GM18870 (cell line): Measurements from ENCODE around the gene HOXC6.

Experiments used
- ATAC-seq: cut with Tn5 transposase; IDR thresholded peaks from one replicate; pipeline ENCODE4 v1.9.1; 2021; ENCODE audit warnings: moderate library complexity; ENCODE audit not compliant: unreplicated experiment

Gene HOXC6

DNA sequence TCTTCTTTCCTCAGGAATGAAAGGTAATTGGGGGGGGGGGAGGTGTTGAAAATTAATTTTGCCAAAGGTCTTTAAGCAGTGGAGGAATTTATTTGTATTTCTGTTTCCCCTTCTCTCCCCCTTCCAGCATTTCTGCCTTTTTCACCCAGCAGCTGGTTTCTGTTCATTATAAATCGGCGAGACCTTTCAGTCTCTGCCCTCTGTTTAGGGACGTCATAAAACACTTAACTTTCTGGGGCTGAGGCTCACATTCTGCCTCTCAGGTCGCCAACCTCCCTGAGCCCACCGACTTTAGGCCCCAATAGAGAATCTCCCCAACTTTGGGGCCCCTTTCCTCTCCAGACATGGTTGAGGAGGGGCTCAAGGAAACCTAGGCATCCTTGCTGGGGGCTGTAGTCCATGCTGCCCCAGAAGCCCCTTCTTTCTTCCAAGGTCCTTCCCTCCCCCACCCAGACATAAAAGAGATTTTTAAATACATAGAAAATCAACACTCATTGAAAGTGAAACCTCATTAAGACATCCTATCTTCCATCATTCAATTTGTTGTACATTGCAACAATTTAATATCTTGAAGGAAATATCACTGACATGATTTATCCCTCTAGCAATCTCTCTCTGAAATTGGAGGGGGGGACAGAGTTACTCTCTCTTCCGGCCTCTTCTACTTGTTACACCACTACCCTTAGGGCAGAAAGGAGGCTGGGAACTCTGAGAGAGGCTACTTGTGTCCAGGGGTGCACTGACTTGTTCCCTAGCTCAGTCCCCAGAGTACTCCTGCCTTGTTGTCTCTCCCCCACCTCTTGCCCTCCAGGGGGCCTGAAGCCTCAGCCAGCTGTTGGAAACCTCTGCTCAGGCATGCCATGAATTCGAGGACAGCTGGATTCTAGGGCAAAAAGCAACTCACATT is 2.5 kb upstream of the HOXC6 start:
- no peak for ATAC-seq

DNA sequence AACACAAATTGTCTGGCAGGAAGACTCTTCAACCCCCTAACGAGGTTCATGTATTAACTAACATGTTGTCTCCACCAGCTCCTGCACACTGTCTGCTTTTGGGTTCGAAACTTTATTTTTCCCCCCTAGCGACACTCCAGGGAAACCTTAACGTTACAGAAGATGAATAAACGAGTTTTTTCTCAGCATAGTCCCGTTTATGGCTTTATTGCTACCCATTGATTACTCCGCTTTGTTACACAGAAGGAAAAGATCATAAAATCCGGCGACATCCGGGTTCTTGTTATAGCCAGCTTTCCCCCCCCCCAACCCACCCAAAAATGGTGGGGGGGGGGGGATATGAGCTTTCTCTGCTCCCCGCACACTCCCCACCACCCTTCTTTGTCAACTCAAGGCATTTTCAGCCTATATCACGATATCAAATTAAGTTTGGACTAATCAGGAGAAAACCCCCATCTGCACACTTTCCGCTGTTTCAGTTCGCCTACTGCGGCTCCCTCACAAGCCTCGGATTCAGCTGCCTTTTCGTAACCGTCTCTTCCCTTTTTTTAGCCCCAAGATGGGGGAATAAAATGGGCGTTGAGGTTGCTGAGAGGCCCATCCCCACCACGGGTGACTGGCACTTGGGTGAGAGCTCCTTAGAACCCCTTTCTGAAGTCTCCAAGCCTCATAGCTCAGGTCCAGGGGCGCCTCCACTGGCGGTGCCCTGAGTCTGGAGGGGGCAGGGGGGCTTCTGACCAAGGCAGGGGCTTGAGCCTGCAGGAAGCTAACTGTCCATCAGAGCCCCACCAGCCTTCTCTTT is 1.4 kb upstream of the HOXC6 start:
- ATAC-seq = no peak

DNA sequence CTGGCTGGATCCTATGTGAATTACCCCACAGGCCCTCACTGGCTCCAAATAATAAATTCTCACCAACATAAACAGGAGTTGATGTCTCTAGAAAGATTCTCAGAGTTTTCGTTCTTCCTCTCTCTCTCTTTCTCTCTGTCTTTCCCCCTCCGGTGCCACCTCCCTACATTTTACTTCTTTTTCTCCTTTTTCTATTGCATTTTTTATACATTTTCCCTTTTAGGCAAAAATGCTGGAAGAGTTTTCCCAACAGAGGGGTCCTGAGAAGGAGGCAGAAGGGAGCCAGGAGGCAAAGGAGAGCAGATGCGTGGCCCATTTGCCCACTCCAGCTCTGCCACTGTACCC is 826 bp upstream of the HOXC6 start:
- no peak for ATAC-seq

DNA sequence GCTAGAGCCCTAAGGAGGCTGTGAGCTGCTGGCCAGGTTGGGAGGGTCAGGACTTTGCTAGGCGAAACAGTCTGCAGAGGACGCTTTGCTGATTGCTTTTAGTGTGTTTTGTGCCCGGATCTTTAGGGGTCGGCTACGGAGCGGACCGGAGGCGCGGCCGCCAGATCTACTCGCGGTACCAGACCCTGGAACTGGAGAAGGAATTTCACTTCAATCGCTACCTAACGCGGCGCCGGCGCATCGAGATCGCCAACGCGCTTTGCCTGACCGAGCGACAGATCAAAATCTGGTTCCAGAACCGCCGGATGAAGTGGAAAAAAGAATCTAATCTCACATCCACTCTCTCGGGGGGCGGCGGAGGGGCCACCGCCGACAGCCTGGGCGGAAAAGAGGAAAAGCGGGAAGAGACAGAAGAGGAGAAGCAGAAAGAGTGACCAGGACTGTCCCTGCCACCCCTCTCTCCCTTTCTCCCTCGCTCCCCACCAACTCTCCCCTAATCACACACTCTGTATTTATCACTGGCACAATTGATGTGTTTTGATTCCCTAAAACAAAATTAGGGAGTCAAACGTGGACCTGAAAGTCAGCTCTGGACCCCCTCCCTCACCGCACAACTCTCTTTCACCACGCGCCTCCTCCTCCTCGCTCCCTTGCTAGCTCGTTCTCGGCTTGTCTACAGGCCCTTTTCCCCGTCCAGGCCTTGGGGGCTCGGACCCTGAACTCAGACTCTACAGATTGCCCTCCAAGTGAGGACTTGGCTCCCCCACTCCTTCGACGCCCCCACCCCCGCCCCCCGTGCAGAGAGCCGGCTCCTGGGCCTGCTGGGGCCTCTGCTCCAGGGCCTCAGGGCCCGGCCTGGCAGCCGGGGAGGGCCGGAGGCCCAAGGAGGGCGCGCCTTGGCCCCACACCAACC is 1.5 kb downstream of the HOXC6 start:
- ATAC-seq = no peak

DNA sequence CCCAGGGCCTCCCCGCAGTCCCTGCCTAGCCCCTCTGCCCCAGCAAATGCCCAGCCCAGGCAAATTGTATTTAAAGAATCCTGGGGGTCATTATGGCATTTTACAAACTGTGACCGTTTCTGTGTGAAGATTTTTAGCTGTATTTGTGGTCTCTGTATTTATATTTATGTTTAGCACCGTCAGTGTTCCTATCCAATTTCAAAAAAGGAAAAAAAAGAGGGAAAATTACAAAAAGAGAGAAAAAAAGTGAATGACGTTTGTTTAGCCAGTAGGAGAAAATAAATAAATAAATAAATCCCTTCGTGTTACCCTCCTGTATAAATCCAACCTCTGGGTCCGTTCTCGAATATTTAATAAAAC is 2.2 kb downstream of the HOXC6 start:
- no peak for ATAC-seq

DNA sequence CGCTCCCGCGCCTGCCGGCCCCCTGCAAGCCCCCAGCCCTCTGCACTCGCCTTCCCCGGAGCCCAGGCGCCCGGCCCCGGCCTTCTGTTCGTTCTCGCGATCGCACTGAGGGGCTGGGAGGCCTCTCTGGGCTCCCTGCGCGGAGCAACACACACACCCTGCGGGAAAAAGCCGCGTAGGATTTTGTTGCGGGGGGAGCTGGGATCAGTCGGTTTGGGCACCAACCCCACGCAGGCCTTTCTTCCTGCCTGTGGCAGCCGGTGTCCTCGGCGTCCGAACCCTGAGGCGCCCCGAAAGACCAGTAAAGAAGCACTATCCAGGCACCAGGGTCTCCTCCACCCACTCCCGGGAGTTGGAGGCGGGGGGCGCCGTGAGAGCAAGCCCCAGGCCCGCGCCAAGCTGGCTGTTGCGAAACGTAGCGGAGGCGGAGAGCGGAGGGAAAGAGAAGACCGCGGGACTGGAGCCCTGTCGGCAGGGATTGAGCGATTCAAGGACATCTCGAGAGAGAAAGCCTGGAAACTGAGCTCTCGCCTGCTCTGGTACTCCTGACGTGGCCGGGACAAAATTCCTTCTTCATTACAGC is 2.7 kb downstream of the HOXC6 start:
- ATAC-seq = no peak

DNA sequence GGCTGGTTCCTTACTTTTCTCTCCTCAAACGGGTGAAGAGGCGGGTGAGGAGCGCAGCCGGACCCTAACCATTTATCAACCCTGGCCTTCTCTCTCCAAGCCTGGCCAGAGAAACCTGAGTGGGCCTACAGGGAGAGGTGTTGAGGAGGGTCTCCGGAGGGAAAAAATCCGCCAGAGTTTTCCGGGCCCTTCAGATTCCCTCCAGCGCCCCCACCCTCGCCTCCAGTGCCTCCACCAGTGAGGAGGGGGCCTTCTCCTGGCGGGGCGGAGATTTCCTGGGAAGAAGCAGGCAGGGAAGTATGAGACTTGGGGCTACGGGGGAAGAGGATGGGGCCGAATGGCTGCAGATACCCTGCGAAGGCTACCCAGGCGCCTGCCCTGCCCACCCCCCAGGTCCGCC is 3.2 kb downstream of the HOXC6 start:
- ATAC-seq = no peak

DNA sequence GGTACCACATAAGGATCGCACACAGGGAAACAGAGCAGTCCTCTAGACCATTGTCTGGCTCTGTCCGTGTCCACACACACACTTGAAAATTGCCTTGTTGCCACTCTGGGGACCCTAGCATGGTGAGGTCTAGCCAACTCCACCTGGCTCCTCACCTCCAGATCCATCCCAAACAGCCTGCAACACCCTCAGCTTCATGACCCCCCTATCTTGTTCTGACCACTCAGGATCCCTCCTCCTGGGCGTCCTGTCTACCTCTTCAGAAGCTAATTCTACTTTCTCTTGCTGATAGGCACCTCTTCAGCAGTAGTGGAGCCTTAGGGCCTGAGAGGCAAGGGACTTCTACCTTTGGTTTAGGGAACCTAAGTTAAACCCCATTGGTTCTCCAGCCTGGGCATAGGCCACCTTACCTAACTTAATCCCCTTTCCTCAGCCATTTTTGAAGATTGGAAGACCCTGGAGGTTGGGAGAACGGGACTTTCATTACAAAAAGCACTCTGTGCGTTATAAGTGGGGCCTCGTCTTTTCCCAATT is 3.9 kb downstream of the HOXC6 start:
- no peak for ATAC-seq

DNA sequence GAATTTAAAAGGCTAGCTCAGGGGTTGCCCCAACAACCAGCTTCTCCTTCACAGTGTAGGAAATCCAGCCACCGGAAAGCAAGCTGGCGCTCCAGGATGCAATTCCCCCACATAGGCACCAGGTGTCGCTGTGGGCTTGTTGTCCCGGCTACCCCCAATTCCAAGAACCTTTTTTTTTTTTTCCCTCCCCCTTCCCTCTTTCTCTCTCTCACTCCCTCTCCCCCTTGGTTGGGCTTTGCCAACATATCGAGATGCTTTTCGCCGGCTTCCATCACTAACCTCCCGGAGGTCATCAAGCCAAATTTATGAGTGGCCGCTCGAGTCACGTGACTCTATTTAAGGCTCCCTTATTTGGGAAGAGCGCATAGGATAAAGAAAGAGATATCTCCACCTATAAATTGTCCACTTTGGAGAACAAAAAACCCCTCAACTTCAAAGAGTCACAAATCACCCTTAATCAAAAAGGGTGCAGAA is 4.4 kb downstream of the HOXC6 start, which contains the start of gene HOXC5:
Gene HOXC5, plus strand, starts transcription at position 424 of the 474 bp plus-strand sequence. CDS start 73 bp downstream, outside the sequence.
- ATAC-seq = no peak

DNA sequence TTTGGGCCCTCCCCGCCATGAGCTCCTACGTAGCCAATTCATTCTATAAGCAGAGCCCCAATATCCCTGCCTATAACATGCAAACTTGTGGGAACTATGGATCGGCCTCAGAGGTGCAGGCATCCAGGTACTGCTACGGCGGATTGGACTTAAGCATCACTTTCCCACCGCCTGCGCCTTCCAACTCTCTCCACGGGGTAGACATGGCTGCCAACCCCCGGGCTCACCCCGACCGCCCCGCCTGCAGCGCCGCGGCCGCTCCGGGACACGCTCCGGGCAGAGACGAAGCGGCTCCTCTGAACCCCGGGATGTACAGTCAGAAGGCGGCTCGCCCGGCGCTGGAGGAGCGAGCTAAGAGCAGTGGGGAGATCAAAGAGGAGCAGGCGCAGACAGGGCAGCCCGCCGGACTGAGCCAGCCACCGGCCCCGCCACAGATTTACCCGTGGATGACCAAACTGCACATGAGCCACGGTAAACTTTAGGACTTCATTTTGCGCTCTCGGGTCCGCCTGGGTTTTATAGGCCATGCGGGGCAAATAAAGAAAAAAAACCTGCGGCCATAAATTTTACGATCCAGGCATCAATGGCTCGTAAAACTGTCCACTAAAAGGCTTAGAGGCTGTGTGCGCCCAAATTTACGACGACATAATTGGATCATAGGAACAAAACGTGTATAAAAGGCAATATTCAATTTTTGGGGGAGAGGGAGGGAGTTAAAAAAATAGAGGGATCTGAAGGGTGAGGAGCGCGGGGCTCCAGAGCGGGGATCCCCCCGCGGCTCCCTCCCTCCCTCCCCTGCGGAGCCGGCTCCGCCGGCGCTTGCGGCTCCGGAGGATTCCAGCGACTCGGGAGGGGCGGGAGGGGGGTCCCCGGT is 5.1 kb downstream of the HOXC6 start:
- no peak for ATAC-seq

DNA sequence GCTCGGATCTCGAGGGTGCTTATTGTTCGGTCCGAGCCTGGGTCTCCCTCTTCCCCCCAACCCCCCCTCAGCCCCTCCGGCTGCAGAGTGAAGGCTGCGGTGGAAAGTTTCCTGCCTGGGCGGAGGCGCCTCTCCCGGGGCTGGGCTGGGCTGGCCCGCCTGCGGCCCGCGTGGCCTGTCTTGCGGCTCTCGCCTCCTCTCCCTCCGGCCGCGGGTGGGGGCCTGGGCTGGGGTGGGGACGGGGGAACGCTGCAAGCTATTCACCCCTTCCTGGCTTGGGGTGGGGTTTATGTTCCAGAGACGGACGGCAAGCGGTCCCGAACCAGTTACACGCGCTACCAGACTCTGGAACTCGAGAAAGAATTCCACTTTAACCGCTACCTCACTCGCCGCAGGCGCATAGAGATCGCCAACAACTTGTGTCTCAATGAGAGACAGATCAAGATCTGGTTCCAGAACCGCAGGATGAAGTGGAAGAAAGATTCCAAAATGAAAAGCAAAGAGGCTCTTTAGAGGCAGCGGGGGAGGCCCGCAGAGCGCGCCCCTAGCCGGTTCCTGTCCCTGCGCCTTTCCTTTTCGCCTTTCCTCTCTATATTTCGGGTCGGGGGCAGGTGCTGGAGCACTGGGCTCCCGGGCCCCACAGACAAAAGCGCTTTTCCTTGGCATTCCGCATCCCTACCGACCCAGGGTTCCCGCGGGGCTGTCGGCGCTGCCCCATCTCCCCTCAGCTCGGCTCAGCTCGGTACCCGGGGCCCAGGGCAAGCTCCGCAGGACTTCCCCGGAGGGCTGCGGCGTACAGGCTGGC is 5.9 kb downstream of the HOXC6 start:
- no peak for ATAC-seq

DNA sequence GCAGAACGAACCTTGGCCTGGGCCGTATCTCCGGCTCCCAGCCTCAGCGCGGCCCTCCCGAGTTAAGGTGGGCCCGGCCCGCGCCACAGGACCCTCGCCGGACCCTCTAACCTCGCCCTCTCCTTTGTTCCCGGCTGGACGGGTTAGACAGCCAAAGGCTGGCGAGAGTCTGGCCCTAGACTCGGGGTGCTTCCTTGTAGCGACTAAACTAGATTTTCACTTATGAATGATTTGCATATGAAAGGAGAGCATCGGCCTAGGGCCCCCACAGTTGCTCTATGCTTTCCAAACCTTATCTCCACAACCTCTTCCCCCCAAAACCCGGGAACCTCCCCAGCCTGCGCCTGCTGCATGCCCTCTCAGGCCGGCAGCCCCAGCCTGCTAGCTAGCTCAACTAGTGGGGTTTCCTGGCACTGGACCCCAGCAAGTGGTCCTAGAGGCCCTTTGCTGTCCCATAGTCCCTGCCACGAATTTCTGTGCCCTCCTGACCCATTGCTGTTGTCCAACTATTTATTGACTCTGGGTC is 6.6 kb downstream of the HOXC6 start:
- no peak for ATAC-seq

DNA sequence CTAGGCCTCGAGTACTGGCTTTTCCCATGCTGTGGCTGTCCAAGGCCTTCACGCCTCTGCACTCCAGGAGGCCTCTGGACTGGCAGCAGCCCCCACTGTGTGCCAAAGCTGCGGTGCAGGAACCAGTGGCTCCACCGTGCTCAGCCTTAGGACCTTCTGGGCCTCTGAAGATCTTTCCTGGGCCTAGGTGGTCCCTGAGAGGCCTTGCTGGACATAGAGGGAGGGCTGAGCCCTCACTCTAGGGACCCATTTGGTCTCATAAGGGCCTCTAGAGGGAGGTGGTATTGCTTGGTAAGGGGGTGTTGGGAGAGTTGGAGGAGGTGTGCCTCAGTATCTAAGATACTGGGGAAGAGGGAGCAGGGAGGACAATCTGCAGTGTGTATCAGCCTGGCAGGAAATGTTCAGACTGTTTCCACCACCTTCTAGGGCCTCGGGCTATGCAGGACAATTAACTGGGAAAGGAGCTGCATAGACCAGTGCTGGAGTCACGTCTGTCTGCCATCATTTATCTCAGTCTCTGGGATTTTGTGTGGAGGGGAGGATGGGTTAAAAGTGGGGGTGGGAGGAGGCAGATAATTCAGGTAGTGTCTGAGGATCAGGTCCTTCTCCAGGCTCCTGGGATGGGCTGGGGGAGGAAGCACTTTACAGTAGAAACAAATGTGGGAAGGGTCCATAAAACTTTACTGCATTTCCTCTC is 7.5 kb downstream of the HOXC6 start:
- no peak for ATAC-seq

DNA sequence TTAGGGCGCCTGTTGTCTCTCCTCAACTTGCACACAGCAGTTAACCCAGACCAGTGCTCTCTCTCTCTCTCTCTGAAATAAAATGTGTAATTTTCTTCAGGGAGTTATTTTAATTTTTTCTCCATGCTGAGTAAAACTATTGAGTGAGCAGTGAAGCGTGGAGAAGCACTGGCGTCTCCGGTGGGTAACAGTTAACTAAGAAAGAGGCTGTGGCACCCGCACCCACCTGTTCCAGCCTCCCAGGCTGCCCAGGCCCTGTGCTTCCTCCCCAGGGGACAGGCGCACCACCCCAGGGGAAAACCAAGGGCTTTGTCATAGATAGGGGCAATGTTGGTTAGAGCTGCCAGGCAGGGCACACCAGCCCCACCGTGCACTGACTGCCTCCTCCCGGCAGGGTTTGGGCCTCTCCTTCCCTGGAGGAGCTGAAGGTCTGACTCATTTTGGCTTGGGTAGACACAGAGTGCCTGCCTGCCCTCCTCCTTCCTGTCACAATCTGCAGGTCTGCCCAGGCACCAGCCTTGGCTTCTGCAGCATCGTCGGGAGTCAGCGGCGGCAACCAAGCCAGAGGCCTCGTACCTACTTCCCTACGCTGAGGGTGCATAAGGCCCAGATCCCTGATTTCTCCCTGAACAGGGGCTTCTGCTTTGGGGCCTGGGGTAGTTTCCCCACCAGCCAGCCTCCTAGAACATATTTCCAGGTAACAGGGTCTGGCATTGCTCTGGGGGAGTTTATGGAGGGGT is 8.6 kb downstream of the HOXC6 start:
- no peak for ATAC-seq

DNA sequence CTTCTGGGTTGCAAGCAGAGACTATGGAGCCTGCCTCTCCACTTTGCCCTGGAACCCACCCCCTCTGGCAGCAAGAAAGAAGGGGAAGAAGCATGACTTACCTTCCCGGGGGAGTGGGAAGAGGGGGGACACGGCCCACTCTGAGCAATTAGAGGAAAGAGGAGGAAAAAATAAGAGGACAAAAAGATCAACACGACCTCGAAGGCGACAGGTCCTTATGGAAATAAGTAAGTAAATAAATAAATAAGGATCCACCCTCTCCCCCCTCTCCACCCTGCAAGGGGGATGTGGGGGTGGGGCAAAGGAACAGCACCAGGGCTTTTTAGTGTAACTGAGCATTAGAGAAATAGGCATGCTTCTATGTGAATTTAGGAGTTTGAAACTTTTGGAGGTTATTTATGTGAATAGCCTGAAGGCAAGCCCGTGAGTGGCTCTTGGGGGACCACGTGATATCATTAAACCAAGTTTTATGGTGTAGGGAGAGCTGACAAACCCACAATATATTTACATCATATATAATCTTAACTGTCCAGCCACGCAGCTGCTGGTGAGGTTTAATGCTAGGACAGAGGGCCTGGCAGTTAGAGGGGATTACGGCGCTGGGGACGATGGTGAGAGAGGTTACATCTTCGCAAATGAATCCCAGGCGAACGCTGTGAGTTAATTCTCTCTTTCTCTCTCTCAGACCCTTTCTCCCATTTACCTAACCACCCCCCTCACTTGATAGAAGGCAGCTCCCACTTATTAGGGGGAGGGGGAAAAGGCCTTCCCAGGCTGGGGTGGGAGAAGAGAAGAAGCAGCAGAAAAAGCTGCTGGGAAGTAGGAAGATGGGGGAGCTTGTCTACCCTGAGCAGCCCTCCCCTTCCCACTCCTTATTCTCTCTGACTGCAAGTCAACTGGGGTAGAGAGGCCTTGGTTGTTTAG is 9.4 kb downstream of the HOXC6 start:
- ATAC-seq = no peak

DNA sequence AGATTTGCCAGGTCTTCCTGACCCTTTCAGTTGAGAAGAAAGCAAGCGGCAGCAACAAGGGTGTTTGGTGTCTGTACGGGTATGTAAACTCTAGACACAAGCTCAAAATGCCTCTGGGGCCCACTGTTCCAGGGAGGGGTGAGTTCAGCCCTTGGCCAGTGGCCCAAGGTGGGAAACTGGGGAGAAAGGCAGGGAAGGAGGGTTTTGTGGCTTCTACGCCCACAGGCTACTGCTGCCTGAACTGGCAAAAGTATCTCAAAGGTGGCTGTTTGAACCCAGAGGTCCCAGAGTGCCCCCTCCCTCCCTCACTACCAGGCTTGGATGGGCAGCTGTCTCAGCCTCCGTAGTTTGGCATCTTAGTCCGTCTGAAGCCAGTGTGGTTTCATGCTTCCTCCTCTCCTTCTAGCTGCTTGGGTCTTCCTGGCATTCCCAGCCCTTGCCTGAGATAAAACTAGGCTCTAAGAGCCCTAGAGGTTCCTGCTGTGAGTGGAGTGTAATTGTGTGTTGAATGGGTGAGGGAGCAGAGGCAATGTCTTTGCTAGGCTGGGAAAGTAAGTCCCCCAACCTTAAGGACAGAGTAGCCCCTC is 10.1 kb downstream of the HOXC6 start:
- no peak for ATAC-seq
